GM18951 (cell line): ENCODE measurements around the gene SCAPER.
"Not testable (repeated sequence)": the region's sequence is repeated elsewhere in the genome, so short reads cannot be mapped to it uniquely, and the experiment has no call there.

Source experiments
- POLR2A ChIP-seq: IDR thresholded peaks from 4 replicates; pipeline ENCODE4 v1.6.1; 2011; ENCODE audit warnings: mild to moderate bottlenecking; ENCODE audit not compliant: insufficient read length, insufficient read depth; ENCODE audit errors: extremely low read depth
- in situ Hi-C: fragments of 300-500 bp; cut with MboI; formaldehyde crosslinking; loops from one replicate; pipeline ENCODE4 v1.12.0; 2022; ENCODE audit warnings: low sequenced_read_pairs, mixed read lengths, inconsistent platforms; ENCODE audit not compliant: unreplicated experiment

The SCAPER gene

GRCh38 chr15:76898102-76898501 lies 7.0 kb downstream of the SCAPER start:
- in situ Hi-C loops = no loop called here

GRCh38 chr15:76894174-76894573 lies 11.0 kb downstream of the SCAPER start:
- TF ChIP-seq POLR2A = no peak
- in situ Hi-C loops = no loop called here

More at GRCh38 chr15:76898102-76898501, 7.0 kb downstream of the SCAPER start:
- TF ChIP-seq POLR2A = no peak

- in situ Hi-C loops = not testable (repeated sequence)
Observed at GRCh38 chr15:76892836-76893235, 12.3 kb downstream of the SCAPER start.

- in situ Hi-C loops = not testable (repeated sequence)
Observed at GRCh38 chr15:76887280-76888141, 17.6 kb downstream of the SCAPER start.

- TF ChIP-seq POLR2A = no peak
- in situ Hi-C loops = no loop called here
Observed at GRCh38 chr15:76885212-76885611, 19.9 kb downstream of the SCAPER start.

- in situ Hi-C loops = no loop called here
- no peak for TF ChIP-seq POLR2A
Observed at GRCh38 chr15:76875911-76876310, 29.2 kb downstream of the SCAPER start.

GRCh38 chr15:76873066-76873465 lies 32.1 kb downstream of the SCAPER start:
- in situ Hi-C loops = loop anchor here (25.0 kb wide), 1 partner anchor 686 kb away; no protein-coding TSS in a partner anchor

GRCh38 chr15:76871930-76872329 lies 33.2 kb downstream of the SCAPER start:
- no peak for TF ChIP-seq POLR2A
- in situ Hi-C loops = loop anchor here (25.0 kb wide), 1 partner anchor 685 kb away; no protein-coding TSS in a partner anchor

- TF ChIP-seq POLR2A = no peak
- in situ Hi-C loops = loop anchor here (25.0 kb wide), 1 partner anchor 681 kb away; no protein-coding TSS in a partner anchor
Observed at GRCh38 chr15:76868740-76869139, 36.4 kb downstream of the SCAPER start.

- no peak for TF ChIP-seq POLR2A
- in situ Hi-C loops = loop anchor here (25.0 kb wide), 1 partner anchor 680 kb away; no protein-coding TSS in a partner anchor
Observed at GRCh38 chr15:76866716-76867321, 38.3 kb downstream of the SCAPER start.

- in situ Hi-C loops = loop anchor here (25.0 kb wide), 1 partner anchor 679 kb away; no protein-coding TSS in a partner anchor
- no peak for TF ChIP-seq POLR2A
Observed at GRCh38 chr15:76866008-76866407, 39.1 kb downstream of the SCAPER start.

GRCh38 chr15:76865548-76865991 lies 39.6 kb downstream of the SCAPER start:
- no peak for TF ChIP-seq POLR2A
- in situ Hi-C loops = loop anchor here (25.0 kb wide), 1 partner anchor 678 kb away; no protein-coding TSS in a partner anchor

- TF ChIP-seq POLR2A = no peak
- in situ Hi-C loops = loop anchor here (25.0 kb wide), 1 partner anchor 677 kb away; no protein-coding TSS in a partner anchor
Observed at GRCh38 chr15:76864586-76864985, 40.6 kb downstream of the SCAPER start.

- in situ Hi-C loops = loop anchor here (25.0 kb wide), 1 partner anchor 676 kb away; no protein-coding TSS in a partner anchor
- no peak for TF ChIP-seq POLR2A
Observed at GRCh38 chr15:76863693-76864092, 41.4 kb downstream of the SCAPER start.
